GM15510 (cell line): ENCODE measurements around the gene TMEM161B.

Source experiments
- POLR2A ChIP-seq: IDR thresholded peaks from 3 replicates; pipeline ENCODE4 v1.6.1; 2011; ENCODE audit warnings: borderline replicate concordance; ENCODE audit not compliant: insufficient read length; ENCODE audit errors: extremely low read depth

Gene TMEM161B

GRCh38 chr5:88258636-88259035, 10.0 kb downstream of the TMEM161B start:
- no peak for TF ChIP-seq POLR2A

- TF ChIP-seq POLR2A: no peak
Observed at GRCh38 chr5:88256872-88257271, 11.8 kb downstream of the TMEM161B start.

GRCh38 chr5:88256037-88256436, 12.6 kb downstream of the TMEM161B start:
- no peak for TF ChIP-seq POLR2A

GRCh38 chr5:88254320-88254719, 14.3 kb downstream of the TMEM161B start:
- TF ChIP-seq POLR2A: no peak

- TF ChIP-seq POLR2A: no peak
Observed at GRCh38 chr5:88251048-88251711, 17.5 kb downstream of the TMEM161B start.

GRCh38 chr5:88250010-88250409, 18.6 kb downstream of the TMEM161B start:
- no peak for TF ChIP-seq POLR2A

- TF ChIP-seq POLR2A: no peak
Observed at GRCh38 chr5:88248743-88249540, 19.7 kb downstream of the TMEM161B start.

- no peak for TF ChIP-seq POLR2A
Observed at GRCh38 chr5:88248094-88248493, 20.6 kb downstream of the TMEM161B start.

GRCh38 chr5:88245893-88246244, 22.8 kb downstream of the TMEM161B start:
- no peak for TF ChIP-seq POLR2A

GRCh38 chr5:88245241-88245892, 23.3 kb downstream of the TMEM161B start:
- TF ChIP-seq POLR2A: no peak

- no peak for TF ChIP-seq POLR2A
Observed at GRCh38 chr5:88244686-88245085, 24.0 kb downstream of the TMEM161B start.

- no peak for TF ChIP-seq POLR2A
Observed at GRCh38 chr5:88238732-88239131, 29.9 kb downstream of the TMEM161B start.

- no peak for TF ChIP-seq POLR2A
Observed at GRCh38 chr5:88236866-88237642, 31.6 kb downstream of the TMEM161B start.

GRCh38 chr5:88235828-88236227, 32.8 kb downstream of the TMEM161B start:
- no peak for TF ChIP-seq POLR2A

GRCh38 chr5:88235346-88235745, 33.3 kb downstream of the TMEM161B start:
- TF ChIP-seq POLR2A: no peak
